Suppressor macrophage treated with lipopolysaccharide for 1 hour (primary cell): ENCODE data around the gene ZC2HC1C.
"Not testable (repeated sequence)": the region's sequence is repeated elsewhere in the genome, so short reads cannot be mapped to it uniquely, and the experiment has no call there.

Experiments
- DNase-seq, 3 donors: peaks; one replicate each; pipeline ENCODE4 v3.0.0-alpha.2; 2020 to 2022

Gene ZC2HC1C

DNA sequence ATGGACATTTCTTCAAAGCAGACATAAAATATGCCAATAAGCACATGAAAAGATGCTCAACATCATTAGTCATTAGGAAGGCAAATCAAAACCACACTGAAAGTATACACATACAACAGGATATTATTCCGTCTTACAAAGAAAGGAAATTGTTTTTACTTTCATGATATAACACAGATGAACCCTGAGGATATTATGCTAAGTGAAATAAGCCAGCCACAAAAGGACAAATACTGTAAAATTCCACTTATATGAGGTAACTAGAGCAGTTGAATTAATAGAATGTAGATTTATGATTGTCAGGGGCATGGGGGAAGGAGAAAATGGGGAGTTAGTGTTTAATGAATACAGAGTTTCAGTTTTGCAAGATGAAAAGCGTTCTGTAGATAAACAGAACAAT lies 9.8 kb upstream of the ZC2HC1C start:
- DNase-seq = no peak

- no peak for DNase-seq
Observed at GRCh38 chr14:75060420-75060819, 9.0 kb upstream of the ZC2HC1C start.

GRCh38 chr14:75063013-75063412 lies 6.4 kb upstream of the ZC2HC1C start:
- DNase-seq = no peak

DNA sequence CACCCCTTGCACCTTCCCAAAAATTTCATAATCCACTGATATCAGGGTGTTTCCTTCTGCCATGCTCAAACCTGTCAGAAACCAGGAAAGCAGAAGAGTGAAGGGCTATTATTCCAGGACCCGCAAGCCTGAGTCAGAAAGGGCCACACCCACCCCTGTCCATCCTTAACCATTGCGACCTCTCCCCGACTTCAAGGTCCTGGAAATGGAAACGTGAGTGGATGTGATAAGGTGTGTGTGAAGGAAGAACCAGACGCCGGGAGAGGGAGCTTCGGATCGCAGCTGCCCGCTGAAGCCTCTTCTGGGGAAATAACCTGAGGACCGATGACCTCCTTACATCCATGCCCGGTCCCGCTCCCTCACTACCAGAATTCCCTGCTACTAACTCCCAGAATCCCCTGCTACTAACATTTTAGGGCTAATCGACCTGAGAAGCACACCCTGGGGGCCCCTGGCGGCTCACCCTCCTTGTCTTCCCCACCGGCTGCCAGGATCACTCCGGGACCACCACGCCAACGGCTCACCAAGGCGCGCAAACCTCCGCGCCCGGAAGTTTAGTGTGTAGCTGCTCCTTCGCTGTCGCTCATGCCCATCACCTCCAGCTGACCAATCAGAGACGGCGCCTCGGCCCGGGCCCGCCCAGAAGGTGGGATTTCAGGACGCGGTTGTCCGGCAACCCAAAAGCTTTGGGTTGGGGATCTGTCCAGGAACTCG lies 5.8 kb upstream of the ZC2HC1C start, which contains the start of gene ACYP1:
ACYP1 (minus strand) TSS at position 534 of the 714 bp plus-strand sequence; CDS start at position 63, 471 bp downstream.
- DNase-seq = peak; percentile 92 to 94 (median 94)

DNA sequence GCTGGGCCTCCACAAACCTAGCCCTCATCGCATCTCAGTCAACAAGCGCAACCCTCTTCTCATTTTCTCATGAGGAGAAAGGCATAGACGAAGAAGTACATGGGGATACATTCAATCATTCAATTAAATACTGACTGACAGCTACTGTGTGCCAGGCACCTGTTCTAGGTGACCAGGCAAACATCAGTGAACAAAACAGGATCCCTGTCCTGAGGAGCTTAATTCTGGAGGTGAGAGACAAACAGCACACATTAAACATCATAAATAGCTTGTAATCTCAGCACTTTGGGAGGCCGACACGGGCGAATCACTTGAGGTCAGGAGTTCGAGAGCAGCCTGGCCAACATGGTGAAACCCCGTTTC lies 5.3 kb upstream of the ZC2HC1C start:
- no peak for DNase-seq

- DNase-seq = peak; percentile 43 to 53 (median 47)
Observed at GRCh38 chr14:75066691-75067090, 2.8 kb upstream of the ZC2HC1C start.

- DNase-seq = peak in 1 of 3 donors; percentile 7
Observed at GRCh38 chr14:75067212-75067611, 2.2 kb upstream of the ZC2HC1C start.

- not testable (repeated sequence) for DNase-seq
Observed at GRCh38 chr14:75067765-75068164, 1.7 kb upstream of the ZC2HC1C start.

GRCh38 chr14:75068294-75069120 lies 934 bp upstream of the ZC2HC1C start:
- peak in 1 of 3 donors; percentile 11 for DNase-seq

DNA sequence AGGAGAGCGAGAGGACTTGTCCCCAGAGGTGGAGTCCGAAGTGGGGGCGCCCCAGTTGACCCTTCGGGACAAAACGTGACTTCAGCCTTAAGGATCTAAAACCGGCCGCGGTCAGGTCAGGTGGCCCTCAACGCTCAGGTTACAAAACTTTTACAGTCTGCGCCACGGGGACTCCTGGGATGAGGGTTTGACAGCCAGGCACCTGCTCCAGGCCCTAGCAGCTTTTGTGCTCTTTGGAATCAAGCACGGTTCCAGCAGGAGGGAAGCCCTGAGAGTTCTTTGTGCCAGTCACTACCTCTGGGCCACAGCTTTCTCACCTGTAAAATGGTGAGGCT lies 337 bp downstream of the ZC2HC1C start:
- DNase-seq = no peak

DNA sequence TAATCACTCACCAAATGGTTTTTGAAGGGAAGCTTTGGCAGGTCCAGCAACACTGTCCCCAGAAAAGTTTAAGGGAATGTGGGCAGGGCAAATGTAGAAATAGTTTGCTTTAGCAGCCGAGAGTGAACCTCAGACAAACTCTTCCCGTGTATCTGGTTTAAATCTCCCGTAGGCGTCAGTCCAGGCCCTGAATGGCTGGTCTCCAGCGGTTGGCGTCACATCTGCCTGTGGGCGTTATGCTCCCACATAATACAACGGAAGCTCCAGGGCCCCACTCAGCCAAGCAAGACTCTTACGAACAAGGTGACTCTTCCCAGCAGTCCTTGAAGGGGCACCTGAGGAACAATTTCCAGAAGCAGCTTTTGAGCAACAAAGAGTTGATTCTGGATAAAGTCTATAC lies 942 bp downstream of the ZC2HC1C start:
- no peak for DNase-seq

DNA sequence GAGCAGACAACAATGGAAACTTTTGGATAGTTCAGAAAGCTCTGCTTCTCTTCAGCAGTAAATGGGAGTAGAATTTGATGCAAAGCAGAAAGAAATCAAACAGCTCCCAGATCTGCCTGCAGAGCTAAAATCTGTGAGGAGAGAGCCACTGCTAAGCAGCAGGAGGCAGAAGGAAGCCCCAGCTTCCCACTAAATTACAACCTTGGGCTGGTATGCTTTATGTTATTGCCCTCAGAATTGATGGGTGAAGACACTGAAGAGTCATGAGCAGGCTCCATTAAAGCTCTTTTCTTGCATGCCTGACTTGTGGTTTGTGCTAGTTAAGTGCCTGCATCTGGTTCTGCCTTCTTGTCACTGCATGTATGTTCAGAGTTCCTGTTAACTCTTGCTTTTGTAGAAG lies 8.4 kb downstream of the ZC2HC1C start:
- DNase-seq = no peak

DNA sequence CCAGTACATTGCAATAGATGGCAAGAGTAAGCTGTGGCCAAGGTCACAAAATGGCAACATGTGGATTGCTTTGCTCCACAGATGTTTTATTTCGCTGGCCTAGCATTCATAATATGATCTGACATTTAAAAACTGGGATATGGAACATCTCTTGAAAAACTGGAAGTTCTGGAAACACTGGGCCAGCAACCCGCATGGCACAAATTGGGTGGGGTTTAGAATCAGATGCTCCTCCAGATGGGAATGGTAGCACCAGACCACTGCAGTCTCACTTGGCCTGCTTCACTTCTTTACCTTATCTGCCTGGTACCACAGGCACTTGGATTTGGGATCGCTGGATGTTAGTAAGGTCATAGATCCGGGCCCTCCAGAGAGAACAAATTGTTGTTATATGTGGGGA lies 10.1 kb downstream of the ZC2HC1C start:
- DNase-seq = no peak

DNA sequence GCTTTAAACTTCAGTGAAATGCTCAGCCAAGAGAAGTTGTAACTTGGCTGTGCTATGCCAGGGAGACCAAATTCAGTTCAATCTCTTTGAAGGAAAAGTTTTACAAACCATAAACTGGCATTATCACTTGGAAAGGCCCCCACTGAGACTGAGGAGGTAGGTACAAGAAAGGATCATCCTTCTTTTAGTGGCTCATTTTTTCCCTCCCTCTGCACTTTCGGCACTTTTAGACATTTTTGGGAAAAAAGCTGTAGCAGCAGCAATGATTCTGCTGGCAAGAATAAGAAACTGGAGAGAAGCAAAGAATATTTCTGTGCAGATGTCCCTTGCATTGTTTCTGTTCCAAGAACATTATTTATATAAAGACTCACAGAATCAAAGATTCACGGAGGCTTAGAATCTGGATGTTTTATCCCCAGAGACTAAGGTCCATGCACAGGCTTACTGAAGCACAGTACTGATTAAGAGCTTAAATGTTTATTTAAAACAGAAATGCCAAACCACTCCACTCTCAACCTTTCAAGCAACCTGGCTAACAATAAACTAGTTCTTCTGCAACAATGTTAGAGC lies 12.3 kb downstream of the ZC2HC1C start:
- DNase-seq = no peak

- DNase-seq = no peak
Observed at GRCh38 chr14:75083271-75083670, 13.8 kb downstream of the ZC2HC1C start.

DNA sequence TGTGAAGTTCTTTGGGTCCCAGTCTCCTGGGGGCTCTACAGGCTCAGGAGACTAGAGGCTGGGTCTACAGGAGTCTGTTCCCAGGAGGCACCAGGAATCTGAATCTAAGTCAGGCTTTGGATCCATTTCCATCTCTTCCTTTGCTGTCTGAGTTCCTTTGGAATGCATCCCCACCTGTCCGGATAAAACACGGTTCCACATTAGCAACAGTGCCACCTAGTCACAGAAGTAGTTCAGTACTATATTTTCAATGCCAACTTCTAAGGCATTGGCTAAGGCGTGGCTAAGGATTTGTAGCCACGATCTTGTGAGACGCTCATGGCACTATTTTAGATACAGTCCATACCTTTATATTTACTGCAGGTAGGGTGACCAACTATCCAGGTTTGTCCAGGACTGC lies 15.1 kb downstream of the ZC2HC1C start:
- DNase-seq = no peak

DNA sequence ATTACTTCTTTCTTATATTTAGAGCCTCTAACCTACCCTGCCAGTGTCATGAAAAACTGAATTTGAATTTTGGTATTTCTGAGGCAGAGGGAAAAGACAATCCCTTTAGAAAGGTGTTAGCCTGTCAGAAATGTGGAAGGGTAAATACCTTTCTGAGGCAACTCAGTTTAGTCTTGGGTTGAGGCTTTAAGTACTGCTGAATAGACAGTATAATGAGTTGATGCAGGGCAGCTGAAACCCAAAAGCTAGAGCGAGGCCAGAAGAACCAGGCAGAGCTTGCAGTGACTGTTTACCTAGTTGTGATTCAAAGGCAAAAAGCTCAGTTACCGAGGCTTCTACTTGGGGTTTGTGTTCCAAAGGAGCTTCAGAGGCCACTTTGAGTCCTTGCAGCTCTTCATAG lies 18.7 kb downstream of the ZC2HC1C start:
- no peak for DNase-seq

GRCh38 chr14:75088566-75089373 lies 19.3 kb downstream of the ZC2HC1C start:
- DNase-seq = peak; percentile 72 to 81 (median 80)

DNA sequence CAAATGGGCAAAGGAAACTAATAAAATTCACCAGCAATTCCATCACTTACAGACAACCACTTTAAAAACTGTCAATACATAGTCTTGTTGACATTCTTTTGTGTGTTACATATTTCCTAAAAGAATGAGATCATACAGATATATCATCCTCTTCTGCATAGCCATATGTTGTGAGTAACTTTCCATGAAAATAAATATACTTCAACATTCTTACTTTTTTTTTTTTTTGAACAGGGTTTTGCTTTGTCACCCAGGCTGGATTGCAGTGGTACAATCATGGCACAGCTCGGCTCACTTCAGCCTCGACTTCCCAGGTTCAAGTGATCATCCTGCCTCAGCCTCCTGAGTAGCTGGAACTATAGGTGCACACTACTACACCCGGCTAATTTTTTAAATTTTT lies 20.9 kb downstream of the ZC2HC1C start:
- DNase-seq = no peak

GRCh38 chr14:75091251-75091650 lies 21.8 kb downstream of the ZC2HC1C start:
- no peak for DNase-seq

GRCh38 chr14:75092698-75093097 lies 23.3 kb downstream of the ZC2HC1C start:
- DNase-seq = no peak

- no peak for DNase-seq
Observed at GRCh38 chr14:75094896-75095295, 25.5 kb downstream of the ZC2HC1C start.

DNA sequence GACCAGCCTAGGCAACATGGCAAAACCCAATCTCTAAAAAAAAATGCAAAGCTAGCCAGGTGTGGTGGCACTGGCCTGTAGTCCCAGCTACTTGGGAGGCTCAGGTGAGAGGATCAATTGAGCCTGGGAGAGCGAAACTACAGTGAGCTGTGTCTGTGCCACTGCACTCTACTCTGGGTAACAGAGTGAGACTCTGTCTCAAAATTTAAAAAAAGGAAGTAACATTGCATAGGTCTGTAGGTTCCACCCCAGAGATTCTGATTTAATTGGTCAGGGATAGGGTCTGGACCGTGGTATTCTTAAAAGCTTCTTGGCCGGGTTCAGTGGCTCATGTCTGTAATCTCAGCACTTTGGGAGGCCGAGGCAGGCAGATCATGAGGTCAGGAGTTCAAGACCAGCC lies 26.2 kb downstream of the ZC2HC1C start:
- DNase-seq = no peak
